Fibroblast of peridontal ligament (primary cell): ENCODE measurements around the gene IPO5.

ENCODE experiments used
- DNase-seq: peaks from one replicate; pipeline ENCODE4 v3.0.0-alpha.2; 2010; ENCODE audit errors: extremely low read depth

IPO5 gene

GRCh38 chr13:97953376-97953970 is at the start of gene IPO5:
IPO5 (plus strand) TSS chr13:97953675; CDS start chr13:97976697, 23,022 bp downstream.
- peak; percentile 98 for DNase-seq

DNA sequence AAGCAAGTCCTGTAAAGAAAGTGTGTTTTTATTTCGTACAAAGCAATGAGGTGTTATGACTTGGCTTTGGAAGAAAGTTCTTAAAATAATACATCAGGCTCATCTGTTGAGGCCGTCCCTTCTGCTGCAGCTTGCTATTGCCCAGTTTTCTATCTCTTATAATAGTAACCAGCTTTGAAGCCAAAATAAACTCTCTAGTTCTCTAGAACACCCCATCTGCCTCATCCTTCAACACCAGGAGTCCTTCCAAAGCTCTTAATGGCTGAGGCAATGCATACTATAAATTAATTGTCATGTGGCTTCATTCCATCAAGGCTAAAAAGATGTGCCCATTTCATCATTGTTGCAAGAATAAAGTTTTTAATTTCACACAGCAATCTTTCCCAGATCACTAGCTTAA is 49.4 kb upstream of the IPO5 start:
- no peak for DNase-seq

GRCh38 chr13:97905517-97905916 is 48.0 kb upstream of the IPO5 start:
- DNase-seq = peak; percentile 73

GRCh38 chr13:97911311-97912138 is 42.0 kb upstream of the IPO5 start:
- DNase-seq = no peak

- no peak for DNase-seq
Observed at GRCh38 chr13:97912139-97912535, 41.3 kb upstream of the IPO5 start.

GRCh38 chr13:97913206-97913605 is 40.3 kb upstream of the IPO5 start:
- DNase-seq = no peak

GRCh38 chr13:97914540-97914939 is 38.9 kb upstream of the IPO5 start:
- DNase-seq = peak; percentile 48

DNA sequence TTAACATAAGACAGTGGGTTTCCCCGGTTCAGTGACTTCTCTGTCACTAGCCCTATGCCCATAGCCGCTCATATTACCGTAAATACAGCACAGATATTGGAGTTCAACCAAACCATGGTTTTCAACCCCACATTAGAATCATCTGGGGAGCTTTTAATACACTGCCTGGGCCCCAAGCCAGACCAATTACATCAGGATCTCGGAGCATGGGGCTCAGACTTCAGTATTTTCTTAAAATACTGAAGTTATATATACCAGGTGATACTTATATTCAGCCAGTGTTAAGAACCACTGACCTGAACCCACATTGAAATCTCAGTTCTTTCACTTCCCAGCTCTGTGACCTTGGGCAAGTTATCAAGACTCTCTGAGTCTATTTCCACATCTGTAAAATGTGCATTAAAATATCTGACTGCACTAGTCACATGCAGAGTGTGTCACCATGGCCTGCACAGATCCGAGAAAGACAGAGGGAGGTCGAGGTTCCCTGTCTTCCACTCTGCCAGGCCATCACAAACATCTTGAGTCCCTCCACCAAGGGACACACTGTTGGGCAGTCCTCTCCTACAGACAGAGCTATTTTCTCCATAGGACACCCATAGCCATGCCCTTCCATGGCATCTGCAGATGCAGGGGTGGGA is 32.2 kb upstream of the IPO5 start:
- DNase-seq = peak; percentile 87

DNA sequence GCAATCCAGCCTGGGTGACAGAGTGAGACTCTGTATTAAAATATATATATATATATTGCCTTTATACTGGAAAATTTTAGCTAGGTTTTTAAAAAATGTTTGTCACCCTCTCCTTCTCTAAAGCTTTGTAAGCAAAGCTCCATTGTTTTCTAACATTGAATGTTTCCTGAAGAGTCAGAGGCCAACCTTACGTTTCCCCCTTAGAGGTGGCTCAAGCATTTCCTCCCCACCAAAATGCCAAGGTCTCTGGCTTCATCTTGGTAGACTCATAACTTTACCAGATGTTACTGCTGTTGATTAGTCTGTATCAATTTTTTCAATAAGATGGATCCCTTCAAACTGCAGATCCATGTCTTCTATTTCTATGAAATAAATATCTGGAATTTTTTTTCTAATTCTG is 25.2 kb upstream of the IPO5 start:
- no peak for DNase-seq

DNA sequence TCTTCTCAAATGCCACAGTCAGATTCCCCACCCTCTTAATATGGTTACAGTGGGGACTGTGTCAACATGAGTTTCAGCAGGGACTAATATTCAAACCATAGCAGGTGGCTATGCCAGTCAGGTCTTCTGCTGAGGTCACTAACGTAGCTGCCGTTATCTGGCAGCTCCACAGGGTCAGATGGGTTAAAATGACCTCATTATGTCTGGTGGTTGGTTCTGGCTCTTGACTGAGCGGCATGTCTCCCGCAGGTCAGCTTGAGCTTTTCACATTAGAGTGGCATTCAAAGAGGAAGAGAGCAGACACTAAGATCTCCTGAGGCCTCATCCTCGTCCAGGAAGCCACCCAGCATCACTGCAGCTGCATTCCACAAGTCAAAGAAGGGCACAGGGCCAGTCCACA is 21.4 kb upstream of the IPO5 start:
- no peak for DNase-seq

DNA sequence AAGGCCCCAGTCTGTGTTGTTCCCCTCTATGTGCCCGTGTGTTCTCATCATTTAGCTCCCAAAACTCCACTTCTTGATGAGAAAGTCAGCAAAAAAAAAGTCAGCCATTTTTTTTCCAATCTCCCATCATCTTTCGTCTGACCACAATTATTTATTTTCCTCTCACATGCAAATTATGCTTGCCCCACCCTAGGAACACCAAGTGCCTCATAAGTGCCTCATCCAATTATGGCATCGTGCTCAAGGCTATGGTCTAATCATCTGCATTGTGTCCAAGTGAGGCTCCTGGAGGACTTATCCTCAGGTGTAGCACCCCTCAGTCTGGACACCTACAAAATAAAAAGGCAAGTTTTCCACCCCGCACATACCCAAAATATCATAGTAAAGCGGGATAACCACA is 20.8 kb upstream of the IPO5 start:
- no peak for DNase-seq

- no peak for DNase-seq
Observed at GRCh38 chr13:97933776-97934175, 19.7 kb upstream of the IPO5 start.

DNA sequence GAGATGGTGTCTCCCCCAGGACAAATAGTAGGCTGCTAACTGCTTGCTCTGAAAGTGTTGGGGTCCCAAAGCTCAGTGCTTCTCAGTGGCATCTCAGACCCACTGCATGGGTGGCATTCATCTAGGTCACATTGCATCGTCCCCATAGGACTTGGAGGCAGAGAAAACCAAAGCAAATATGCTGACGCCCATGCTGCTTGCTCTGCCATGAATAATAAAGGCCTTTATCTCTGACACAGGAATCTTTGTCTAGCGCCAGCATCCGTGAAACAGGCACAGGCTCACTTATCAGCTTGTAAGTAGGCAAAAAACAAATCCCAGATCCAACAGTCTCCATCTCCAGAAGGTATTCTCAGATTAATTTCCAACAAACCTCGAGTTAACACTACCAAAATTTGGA is 18.9 kb upstream of the IPO5 start:
- no peak for DNase-seq

GRCh38 chr13:97935071-97935470 is 18.4 kb upstream of the IPO5 start:
- DNase-seq = no peak

DNA sequence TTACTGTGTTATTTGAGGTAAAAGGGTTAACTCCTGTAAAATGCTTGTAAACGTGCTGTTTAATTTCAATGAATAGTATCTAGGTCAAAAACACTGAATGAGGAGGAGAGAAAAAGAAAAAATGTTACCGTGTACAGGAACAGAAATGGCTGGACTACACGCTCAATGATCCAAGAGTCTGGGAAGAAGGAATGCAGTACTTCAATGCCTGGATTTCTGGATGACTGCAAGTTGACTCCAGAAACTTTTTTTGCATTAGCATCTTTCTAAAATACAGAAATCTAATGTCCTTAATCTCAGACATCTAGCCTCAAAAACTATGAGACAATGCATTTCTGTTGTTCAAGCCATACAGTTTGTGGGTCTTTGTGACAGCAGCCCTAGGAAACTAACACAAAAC is 17.4 kb upstream of the IPO5 start:
- DNase-seq = no peak

DNA sequence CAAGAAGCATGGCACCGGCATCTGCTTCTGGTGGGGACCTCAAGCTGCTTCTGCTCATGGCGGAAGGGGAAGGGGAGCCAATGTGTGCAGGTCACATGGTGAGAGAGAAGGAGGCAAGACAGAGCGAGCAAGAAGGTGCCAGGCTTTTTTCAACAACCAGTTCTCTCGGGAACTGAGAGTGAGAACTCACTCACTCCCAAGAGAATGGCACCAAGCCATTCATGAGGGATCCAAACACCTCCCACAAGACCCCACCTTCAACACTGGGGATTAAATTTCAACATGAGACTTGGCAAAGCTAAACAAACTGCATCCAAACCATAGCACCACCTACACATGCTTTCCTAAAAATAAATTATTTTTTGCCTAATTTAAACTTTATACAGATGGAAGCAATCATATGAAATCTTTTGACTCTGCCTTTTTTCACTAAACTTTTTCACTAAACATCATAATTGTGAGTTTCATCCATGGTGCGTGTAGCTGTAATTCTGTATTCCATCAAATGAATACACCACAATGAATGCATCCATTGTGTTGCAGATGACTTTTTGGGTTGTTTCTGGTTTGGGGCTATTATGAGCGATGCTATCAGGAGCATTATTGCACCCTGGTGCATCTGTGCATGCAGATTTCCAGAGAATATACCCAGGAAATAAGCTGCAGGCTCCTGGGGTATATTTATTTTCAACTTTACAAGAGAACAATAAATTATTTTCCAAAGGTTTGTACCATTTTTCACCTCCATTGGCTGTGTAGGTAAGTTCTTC is 14.6 kb upstream of the IPO5 start:
- peak; percentile 61 for DNase-seq

DNA sequence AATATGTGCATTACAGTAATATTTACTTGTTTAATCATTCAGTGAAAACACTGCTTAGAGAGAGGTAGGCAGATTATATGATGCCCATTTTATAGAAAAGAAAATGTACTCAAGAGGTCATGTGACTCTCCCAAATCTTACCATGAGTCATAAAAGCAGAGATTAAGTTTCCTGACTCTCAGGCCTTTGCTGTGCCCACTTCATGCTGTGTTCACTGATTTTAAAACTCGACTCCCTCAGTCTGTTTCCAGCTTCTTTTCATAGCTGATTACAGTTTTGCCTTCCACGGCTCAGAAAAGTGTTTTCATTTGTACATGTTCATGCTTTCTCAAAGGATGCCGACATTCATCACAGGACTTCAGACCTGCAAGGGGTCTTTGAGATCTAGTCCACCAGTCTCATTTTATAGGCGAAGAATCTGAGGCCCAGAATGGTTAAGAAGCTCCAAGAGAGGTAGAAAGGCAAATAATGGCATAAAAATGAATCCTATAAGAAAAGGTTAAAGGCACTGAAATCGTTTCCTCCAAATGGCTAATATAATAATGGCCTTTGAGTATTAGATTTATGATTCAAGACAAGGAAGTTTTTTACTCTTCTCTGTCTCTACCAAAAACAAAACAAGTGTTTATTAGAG is 9.0 kb upstream of the IPO5 start:
- peak; percentile 61 for DNase-seq

DNA sequence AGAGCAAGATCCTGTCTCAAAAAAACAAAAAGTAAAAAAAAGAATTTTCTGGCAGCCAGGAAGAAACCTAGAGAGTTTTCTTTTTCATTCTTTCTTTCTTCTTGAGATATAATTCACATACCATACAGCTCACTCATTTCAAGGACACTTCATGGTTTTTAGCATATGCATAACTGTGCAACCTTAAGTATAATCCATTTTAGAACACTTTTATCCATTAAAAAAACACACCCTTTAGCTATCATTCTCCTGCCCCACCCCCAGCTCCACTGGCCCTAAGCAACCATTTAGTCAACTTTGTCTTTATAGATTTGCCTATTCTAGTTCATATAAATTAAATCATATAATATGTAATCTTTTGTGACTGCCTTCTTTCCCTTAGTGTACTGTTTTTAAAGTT is 8.1 kb upstream of the IPO5 start:
- peak; percentile 31 for DNase-seq

DNA sequence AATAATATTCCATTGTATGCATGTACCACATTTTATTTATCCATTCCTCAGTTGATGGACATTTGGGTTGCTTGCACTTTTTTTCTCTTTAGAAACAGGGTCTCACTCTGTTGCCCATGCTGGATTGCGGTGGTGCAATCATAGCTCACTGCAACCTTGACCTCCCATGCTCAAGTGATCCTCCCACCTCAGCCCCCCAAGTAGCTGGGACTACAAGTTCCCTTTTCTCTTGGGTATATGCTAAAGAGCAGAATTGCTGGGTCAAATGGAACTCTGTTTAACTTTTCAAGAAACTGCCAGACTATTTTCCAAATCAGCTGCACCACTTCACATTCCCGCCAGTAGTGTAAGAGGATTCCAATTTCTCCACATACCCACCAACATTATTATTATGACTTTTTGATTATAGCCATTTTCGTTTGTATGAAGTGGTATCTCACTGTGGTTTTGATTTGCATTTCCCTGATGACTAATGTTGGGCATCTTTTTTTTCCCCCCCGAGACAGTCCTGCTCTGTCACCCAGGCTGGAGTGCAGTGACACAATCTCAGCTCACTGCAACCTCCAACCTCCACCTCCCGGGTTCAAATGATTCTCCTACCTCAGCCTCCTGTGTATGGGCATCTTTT is 7.6 kb upstream of the IPO5 start:
- DNase-seq = peak; percentile 29

- DNase-seq = peak; percentile 95
Observed at GRCh38 chr13:97946951-97947588, 6.4 kb upstream of the IPO5 start.

GRCh38 chr13:97948041-97948440 is 5.4 kb upstream of the IPO5 start:
- no peak for DNase-seq
